H1 (cell line): Measurements from ENCODE around the gene ZNF568. TPM values are rescaled to one million over a fixed set of nuclear protein-coding genes. Genes with fewer than 3 reads are reported as not detected.

Source experiments
- CTCF ChIA-PET: fragments of 300-600 bp; sonication (Branson Sonifier 250); formaldehyde crosslinking; loops from one replicate; lab custom pipeline; 2021; ENCODE audit not compliant: partially characterized antibody; lab: Charles Lee
- POLR2A ChIA-PET: fragments of 300-600 bp; sonication (Branson Sonifier 250); formaldehyde crosslinking; loops from one replicate; lab custom pipeline; 2021; ENCODE audit warnings: inconsistent platforms; ENCODE audit not compliant: partially characterized antibody; lab: Charles Lee
- DNase-seq, 2 experiments: peaks; one replicate each; pipeline versions ENCODE4 v3.0.0 to v3.0.0-alpha.2; 2010 to 2022; ENCODE audit warnings: low spot score in 2 of 2, low read depth in 1 of 2, mixed read lengths in 1 of 2
- FAIRE-seq: peaks from 2 replicates; lab custom pipeline; 2011; peaks lifted over from hg19 to GRCh38; lab: Jason Lieb, UNC
- H2AFZ ChIP-seq: 2 replicates; pipeline ENCODE4 v1.8.1; 2012; ENCODE audit warnings: low read length, inconsistent platforms
- H2AK5ac ChIP-seq: 2 replicates; pipeline ENCODE4 v1.6.1; 2013; ENCODE audit warnings: low read depth, low read length
- H2BK120ac ChIP-seq: replicated peaks from 2 replicates; pipeline ENCODE3; 2013; ENCODE audit warnings: low read depth, low read length, inconsistent platforms
- H2BK12ac ChIP-seq: 2 replicates; pipeline ENCODE4 v1.6.1; 2013; ENCODE audit warnings: low read depth, low read length
- H2BK15ac ChIP-seq: 2 replicates; pipeline ENCODE4 v1.6.1; 2013; ENCODE audit warnings: low read length
- H2BK20ac ChIP-seq: 2 replicates; pipeline ENCODE4 v1.6.1; 2013; ENCODE audit warnings: low read length
- H2BK5ac ChIP-seq: 2 replicates; pipeline ENCODE4 v1.6.1; 2013; ENCODE audit warnings: low read depth, low read length
- H3K14ac ChIP-seq: 2 replicates; pipeline ENCODE4 v1.6.1; 2013; ENCODE audit warnings: inconsistent platforms; ENCODE audit not compliant: insufficient read length
- H3K18ac ChIP-seq: 2 replicates; pipeline ENCODE4 v1.6.1; 2013; ENCODE audit warnings: low read length; ENCODE audit errors: extremely low read depth
- H3K23ac ChIP-seq: 2 replicates; pipeline ENCODE4 v1.6.1; 2013; ENCODE audit warnings: inconsistent platforms; ENCODE audit not compliant: insufficient read length
- H3K23me2 ChIP-seq: 2 replicates; pipeline ENCODE4 v1.6.1; 2013; ENCODE audit warnings: low read depth, low read length
- H3K27ac ChIP-seq: 2 replicates; pipeline ENCODE4 v1.6.1; 2011; ENCODE audit warnings: low read depth, low read length, inconsistent platforms
- H3K27me3 ChIP-seq, 4 experiments: replicated peaks in 1 of 4; 1 replicate in 1 of 4; 2 replicates in 3 of 4; pipeline versions ENCODE4 v1.6.1 to v1.8.1; 2011 to 2013; ENCODE audit warnings: low read length in 3 of 4, mild to moderate bottlenecking in 3 of 4, inconsistent platforms in 2 of 4, mixed read lengths in 2 of 4, moderate library complexity in 1 of 4; ENCODE audit not compliant: control insufficient read depth in 3 of 4, insufficient read depth in 3 of 4; ENCODE audit errors: extremely low read depth in 1 of 4
- H3K36me3 ChIP-seq, 4 experiments: 2 replicates each; pipeline versions ENCODE4 v1.6.1 to v1.8.1; 2011 to 2013; ENCODE audit warnings: mild to moderate bottlenecking in 4 of 4, low read length in 3 of 4, moderate library complexity in 2 of 4, control low read depth in 1 of 4, inconsistent platforms in 1 of 4; ENCODE audit not compliant: insufficient read depth in 4 of 4, control insufficient read depth in 2 of 4
- H3K4ac ChIP-seq: replicated peaks from 2 replicates; pipeline ENCODE3; 2013; ENCODE audit warnings: low read length, low read depth, mixed read lengths, inconsistent platforms; ENCODE audit not compliant: insufficient read length
- H3K4me1 ChIP-seq, 4 experiments: replicated peaks in 1 of 4; 1 replicate in 1 of 4; 2 replicates in 3 of 4; pipeline versions ENCODE4 v1.6.1 to v1.8.1; 2011 to 2013; ENCODE audit warnings: low read length in 3 of 4, inconsistent platforms in 2 of 4, mixed read lengths in 1 of 4; ENCODE audit not compliant: insufficient read depth in 4 of 4, control insufficient read depth in 3 of 4
- H3K4me2 ChIP-seq, 2 experiments: 2 replicates each; pipeline versions ENCODE4 v1.6.1 to v1.8.1; 2011 to 2013; ENCODE audit warnings: low read depth in 2 of 2, low read length in 2 of 2, control low read depth in 1 of 2, inconsistent platforms in 1 of 2, mild to moderate bottlenecking in 1 of 2; ENCODE audit not compliant: insufficient read depth in 1 of 2
- H3K4me3 ChIP-seq, 4 experiments: fragments of 200-600, 300-600 bp in 1 of 4; sonication (generic), shearing (Covaris generic), sonication (Bioruptor Twin) in 1 of 4; 2 replicates each; pipeline versions ENCODE4 v1.5.1 to v1.8.1; 2011 to 2016; ENCODE audit warnings: low read length in 4 of 4, low read depth in 3 of 4, control low read depth in 2 of 4, inconsistent platforms in 2 of 4, mild to moderate bottlenecking in 2 of 4, mixed read lengths in 1 of 4, moderate library complexity in 1 of 4; ENCODE audit not compliant: insufficient read depth in 2 of 4; ENCODE audit errors: extremely low read depth in 1 of 4
- H3K56ac ChIP-seq: replicated peaks from 2 replicates; pipeline ENCODE3; 2013; ENCODE audit warnings: low read depth, mild to moderate bottlenecking, mixed read lengths, low read length, inconsistent platforms; ENCODE audit not compliant: insufficient read length
- H3K79me1 ChIP-seq: 2 replicates; pipeline ENCODE4 v1.6.1; 2013; ENCODE audit warnings: low read depth, low read length, control low read depth
- H3K79me2 ChIP-seq, 2 experiments: 2 replicates each; pipeline versions ENCODE4 v1.6.1 to v1.8.1; 2012 to 2013; ENCODE audit warnings: low read length in 2 of 2, mild to moderate bottlenecking in 2 of 2, inconsistent platforms in 1 of 2; ENCODE audit not compliant: insufficient read depth in 2 of 2, control insufficient read depth in 1 of 2
- H3K9ac ChIP-seq, 4 experiments: replicated peaks in 1 of 4; 1 replicate in 1 of 4; 2 replicates in 3 of 4; pipeline versions ENCODE4 v1.6.1 to v1.8.1; 2011 to 2013; ENCODE audit warnings: low read depth in 3 of 4, low read length in 3 of 4, control low read depth in 2 of 4, mild to moderate bottlenecking in 2 of 4, moderate library complexity in 2 of 4, inconsistent platforms in 1 of 4; ENCODE audit errors: extremely low read depth in 1 of 4
- H3K9me3 ChIP-seq, 2 experiments: 2 replicates each; pipeline versions ENCODE4 v1.6.1 to v1.8.1; 2012 to 2013; ENCODE audit warnings: mild to moderate bottlenecking in 2 of 2, moderate library complexity in 2 of 2, control low read depth in 1 of 2, inconsistent platforms in 1 of 2, low read depth in 1 of 2, low read length in 1 of 2, mixed read lengths in 1 of 2; ENCODE audit not compliant: insufficient read depth in 2 of 2
- H4K20me1 ChIP-seq, 2 experiments: replicated peaks in 1 of 2; 2 replicates each; pipeline versions ENCODE3 to v1.8.1; 2011 to 2013; ENCODE audit warnings: inconsistent platforms in 2 of 2, low read length in 2 of 2, mild to moderate bottlenecking in 1 of 2; ENCODE audit not compliant: insufficient read depth in 2 of 2, control insufficient read depth in 1 of 2
- H4K5ac ChIP-seq: 2 replicates; pipeline ENCODE4 v1.6.1; 2013; ENCODE audit warnings: low read length, low read depth, mixed read lengths, inconsistent platforms; ENCODE audit not compliant: insufficient read length
- H4K8ac ChIP-seq: 2 replicates; pipeline ENCODE4 v1.8.0; 2013; ENCODE audit warnings: mild to moderate bottlenecking, moderate library complexity, low read length, inconsistent platforms; ENCODE audit not compliant: insufficient read depth; ENCODE audit errors: extremely low read depth
- H4K91ac ChIP-seq: replicated peaks from 2 replicates; pipeline ENCODE3; 2013; ENCODE audit warnings: low read length, mixed read lengths, inconsistent platforms; ENCODE audit not compliant: insufficient read length
- CEBPB ChIP-seq: IDR thresholded peaks from 2 replicates; pipeline ENCODE4 v1.6.1; 2012; ENCODE audit warnings: low read depth, low read length
- CTBP2 ChIP-seq: IDR thresholded peaks from 2 replicates; pipeline ENCODE4 v1.7.0; 2011; ENCODE audit warnings: borderline replicate concordance, mild to moderate bottlenecking, moderate library complexity, mixed read lengths, low read length; ENCODE audit not compliant: insufficient read depth, insufficient read length
- PHF8 ChIP-seq: fragments of 200-600 bp; sonication (generic); conservative IDR thresholded peaks from 2 replicates; pipeline ENCODE4 v1.7.1; 2012; ENCODE audit warnings: low read depth, mild to moderate bottlenecking, inconsistent platforms, low read length, moderate library complexity
- POLR2A ChIP-seq, 2 experiments: IDR thresholded peaks; 1 replicate in 1 of 2; 2 replicates in 1 of 2; pipeline ENCODE4 v1.6.1; 2011; ENCODE audit warnings: low read depth in 2 of 2, low read length in 2 of 2, mild to moderate bottlenecking in 2 of 2; ENCODE audit errors: control extremely low read depth in 1 of 2
- RBBP5 ChIP-seq: IDR thresholded peaks from 2 replicates; pipeline ENCODE4 v1.7.1; 2012; ENCODE audit warnings: low read depth, mild to moderate bottlenecking, inconsistent platforms, low read length, moderate library complexity, borderline replicate concordance
- SP4 ChIP-seq: IDR thresholded peaks from 2 replicates; pipeline ENCODE4 v1.6.1; 2012; ENCODE audit warnings: low read length, inconsistent platforms
- YY1 ChIP-seq: IDR thresholded peaks from 2 replicates; pipeline ENCODE4 v1.6.1; 2011; ENCODE audit warnings: low read depth, mild to moderate bottlenecking, low read length
- WGBS, 2 experiments: shearing (Covaris generic) in 1 of 2; methylation state at CpG; one replicate each; pipeline versions ENCODE4 v1.1.6 to v1.1.7; 2013 to 2015; ENCODE audit warnings: low lambda C conversion rate in 2 of 2, mixed read lengths in 2 of 2, inconsistent platforms in 1 of 2, low coverage in 1 of 2, missing lambda C conversion rate in 1 of 2; ENCODE audit not compliant: insufficient replicate concordance in 2 of 2, insufficient coverage in 1 of 2, insufficient read length in 1 of 2; ENCODE audit errors: extremely low coverage in 1 of 2, missing lambda C conversion rate in 1 of 2; 5-methylcytosine and 5-hydroxymethylcytosine counted together
- polyA plus RNA-seq, 7 experiments: library from polyadenylated mRNA; depleted of rRNA in 3 of 7; stranded (reverse) in 5 of 7; unstranded in 2 of 7; fragments of >200 nt in 5 of 7; fragments of 200-250 nt in 2 of 7; gene quantifications; 1 replicate in 5 of 7; 2 replicates in 1 of 7; 4 replicates in 1 of 7; pipeline versions ENCODE4 v1.2.1 to v1.2.3, GENCODE V29; 2011 to 2013; ENCODE audit warnings: missing spikeins in 2 of 7, mixed read lengths in 2 of 7
- total RNA-seq: library from RNA; stranded (reverse); fragmentation: NEBNext Ultra II Directional; extraction: Animal tissue kit (Norgen Biotek cat#: 25700); gene quantifications from 2 replicates; pipeline ENCODE4 v1.2.1, GENCODE V29; 2021

Gene ZNF568
- total and polyA plus RNA-seq, 2 of the 8 experiments (the other 6 are each of a cell fraction or from before 2014, with no cell fraction given) = 1.6 to 2.4 TPM

DNA sequence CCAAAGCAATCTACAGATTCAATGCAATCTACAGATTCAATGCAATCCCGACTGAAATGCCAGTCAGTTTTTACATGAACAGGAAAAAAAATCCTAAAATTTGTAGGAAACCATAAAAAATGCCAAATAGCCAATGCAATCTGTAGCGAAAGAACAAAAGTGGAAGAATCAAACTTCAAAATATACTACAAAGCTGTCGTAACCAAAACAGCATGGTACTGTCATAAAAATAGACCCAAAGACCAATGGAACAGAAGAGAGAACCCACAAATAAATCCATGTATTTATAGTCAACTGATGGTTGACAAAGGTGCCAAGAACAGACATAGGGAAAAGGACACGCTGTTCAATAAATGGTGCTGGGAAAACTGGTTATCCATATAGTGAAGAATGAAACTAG lies 17.7 kb upstream of the ZNF568 start:
- no peak overlapping the region for H4K5ac ChIP-seq
- no peak for FAIRE-seq
- no peak overlapping the region for H3K23ac ChIP-seq
- H3K9me3 ChIP-seq = peaks cover 39 to 54% of the 10 kb centered on the region in 2 experiments
- no peaks in the 10 kb centered on the region for H3K79me2 ChIP-seq
- H3K56ac ChIP-seq = no peak overlapping the region
- CTCF ChIA-PET = no interaction called here
- 92% methylated on average over 4 of the region's 4 CpGs; no CpG with 5 or more reads in 1 of the 2 experiments for WGBS, 2 experiments
- H3K27me3 ChIP-seq = no peaks in the 10 kb centered on the region
- no peak overlapping the region for H3K18ac ChIP-seq
- no peaks in the 10 kb centered on the region for H3K79me1 ChIP-seq
- no peak overlapping the region for H3K4me2 ChIP-seq
- no peak overlapping the region for H2BK12ac ChIP-seq
- TF ChIP-seq CTBP2 = no peak
- TF ChIP-seq CEBPB = no peak
- TF ChIP-seq YY1 = no peak
- TF ChIP-seq RBBP5 = no peak
- no peak for TF ChIP-seq PHF8
- no peak for TF ChIP-seq SP4
- TF ChIP-seq POLR2A (IDR thresholded peaks at IDR 0.05; ENCODE audit: control extremely low read depth in 1 of 2, low read depth in 2 of 2, low read length in 2 of 2) = no peak
- no peak overlapping the region for H2AK5ac ChIP-seq
- no peak overlapping the region for H2BK20ac ChIP-seq
- H4K20me1 ChIP-seq = no peaks in the 10 kb centered on the region
- H2BK15ac ChIP-seq = no peak overlapping the region
- DNase-seq = no peak
- no peaks in the 10 kb centered on the region for H3K23me2 ChIP-seq
- no peaks in the 10 kb centered on the region for H3K4me1 ChIP-seq
- H4K8ac ChIP-seq = no peak overlapping the region
- no peak overlapping the region for H3K4ac ChIP-seq
- H2BK5ac ChIP-seq = no peak overlapping the region
- H3K14ac ChIP-seq = no peak overlapping the region
- H4K91ac ChIP-seq = no peak overlapping the region
- H3K27ac ChIP-seq = no peak overlapping the region
- H3K9ac ChIP-seq = no peak overlapping the region
- POLR2A ChIA-PET = no interaction called here
- H3K4me3 ChIP-seq = no peak overlapping the region
- no peak overlapping the region for H2BK120ac ChIP-seq
- peaks cover 0 to 31% (median 10%) of the 10 kb centered on the region in 4 experiments; a peak in 6 of 8 replicates for H3K36me3 ChIP-seq
- H2AFZ ChIP-seq = no peak overlapping the region
